ENCODE data around the gene ELMO1.
A peak's percentile ranks its signal among the peaks of the same experiment; 100 is the strongest.

Gene ELMO1

GRCh38 chr7:37352974-37353948, 95.4 kb downstream of the ELMO1 start:
- no CpG with 5 or more reads among the region's 32 CpGs for WGBS (ENCODE audit: extremely low coverage, insufficient coverage, insufficient read length)
- Histone ChIP-seq H2AFZ (ENCODE audit: insufficient read depth, low read length, poor library complexity) (no peak overlapping the region), H3K4me1 (ENCODE audit: control insufficient read depth in 1 of 2, insufficient read depth in 2 of 2, low read length in 2 of 2) (peaks cover 20 to 35% of the 10 kb centered on the region in 2 experiments), H3K27me3 (ENCODE audit: insufficient read depth, low read length) (no peaks in the 10 kb centered on the region), H3K14ac (ENCODE audit: low read length) (peak overlapping the region; percentile 33), H3K4ac (ENCODE audit: low read depth, low read length) (peak overlapping the region; percentile 3), H2BK12ac (ENCODE audit: low read length) (peak overlapping the region; percentile 88), H3K18ac (ENCODE audit: low read length) (peak overlapping the region; percentile 47), H2AK5ac (ENCODE audit: low read length) (no peak overlapping the region), H4K12ac (ENCODE audit: low read depth, low read length) (no peak overlapping the region), H4K8ac (ENCODE audit: low read depth, low read length) (peak overlapping the region; percentile 1), H3K23ac (ENCODE audit: low read length) (no peak overlapping the region), H4K91ac (ENCODE audit: low read depth, low read length) (peak overlapping the region; percentile 52), H3K4me3 (ENCODE audit: low read depth, low read length) (no peak overlapping the region), H3K27ac (ENCODE audit: low read depth, low read length) (peak overlapping the region; percentile 75), H3K4me2 (ENCODE audit: low read length) (no peak overlapping the region), H3K9me3 (ENCODE audit: insufficient read depth, low read depth, low read length) (no peaks in the 10 kb centered on the region), H2BK120ac (ENCODE audit: insufficient read depth, low read length, poor library complexity) (peak overlapping the region; percentile 77), H3K36me3 (ENCODE audit: control insufficient read depth in 1 of 2, insufficient read depth in 2 of 2, low read length in 2 of 2) (no peaks in the 10 kb centered on the region), H2BK5ac (ENCODE audit: low read depth, low read length, poor library complexity) (peak overlapping the region; percentile 60), H3K79me1 (ENCODE audit: low read length) (peaks cover 27% of the 10 kb centered on the region), H3K79me2 (ENCODE audit: control insufficient read depth, insufficient read depth, low read length, poor library complexity) (peaks cover 4% of the 10 kb centered on the region), H3K9ac (ENCODE audit: low read length) (no peak overlapping the region)
- peak in 1 of 2 donors; percentile 48 for DNase-seq

- no peak overlapping the region for H3K4me2 ChIP-seq (ENCODE audit: low read length)
- H3K14ac ChIP-seq (ENCODE audit: low read length) = no peak overlapping the region
- no peak overlapping the region for H2BK120ac ChIP-seq (ENCODE audit: insufficient read depth, low read length, poor library complexity)
- H3K4me3 ChIP-seq (ENCODE audit: low read depth, low read length) = no peak overlapping the region
- no peak overlapping the region for H3K23ac ChIP-seq (ENCODE audit: low read length)
- no peak overlapping the region for H3K18ac ChIP-seq (ENCODE audit: low read length)
- H4K12ac ChIP-seq (ENCODE audit: low read depth, low read length) = no peak overlapping the region
- WGBS (ENCODE audit: extremely low coverage, insufficient coverage, insufficient read length) = no CpG with 5 or more reads among the region's 13 CpGs
- H3K4me1 ChIP-seq (ENCODE audit: control insufficient read depth in 1 of 2, insufficient read depth in 2 of 2, low read length in 2 of 2) = peaks cover 16 to 33% of the 10 kb centered on the region in 2 experiments
- H3K9ac ChIP-seq (ENCODE audit: low read length) = no peak overlapping the region
- peaks cover 4% of the 10 kb centered on the region for H3K79me2 ChIP-seq (ENCODE audit: control insufficient read depth, insufficient read depth, low read length, poor library complexity)
- H3K4ac ChIP-seq (ENCODE audit: low read depth, low read length) = no peak overlapping the region
- no peaks in the 10 kb centered on the region for H3K36me3 ChIP-seq (ENCODE audit: control insufficient read depth in 1 of 2, insufficient read depth in 2 of 2, low read length in 2 of 2)
- no peaks in the 10 kb centered on the region for H3K9me3 ChIP-seq (ENCODE audit: insufficient read depth, low read depth, low read length)
- no peak overlapping the region for H2BK5ac ChIP-seq (ENCODE audit: low read depth, low read length, poor library complexity)
- no peaks in the 10 kb centered on the region for H3K27me3 ChIP-seq (ENCODE audit: insufficient read depth, low read length)
- no peak overlapping the region for H2AK5ac ChIP-seq (ENCODE audit: low read length)
- H4K8ac ChIP-seq (ENCODE audit: low read depth, low read length) = no peak overlapping the region
- peaks cover 27% of the 10 kb centered on the region for H3K79me1 ChIP-seq (ENCODE audit: low read length)
- H2BK12ac ChIP-seq (ENCODE audit: low read length) = no peak overlapping the region
- no peak overlapping the region for H2AFZ ChIP-seq (ENCODE audit: insufficient read depth, low read length, poor library complexity)
- no peak overlapping the region for H3K27ac ChIP-seq (ENCODE audit: low read depth, low read length)
- no peak for DNase-seq
- H4K91ac ChIP-seq (ENCODE audit: low read depth, low read length) = no peak overlapping the region
Observed at GRCh38 chr7:37352251-37352880, 96.3 kb downstream of the ELMO1 start.

GRCh38 chr7:37351716-37352115, 96.9 kb downstream of the ELMO1 start:
- H3K9me3 ChIP-seq (ENCODE audit: insufficient read depth, low read depth, low read length) = no peaks in the 10 kb centered on the region
- WGBS (ENCODE audit: extremely low coverage, insufficient coverage, insufficient read length) = no CpG with 5 or more reads among the region's 4 CpGs
- no peak for DNase-seq

GRCh38 chr7:37349979-37350590, 98.6 kb downstream of the ELMO1 start:
- Histone ChIP-seq H3K23ac (ENCODE audit: low read length) (no peak overlapping the region), H3K79me2 (ENCODE audit: control insufficient read depth, insufficient read depth, low read length, poor library complexity) (peaks cover 4% of the 10 kb centered on the region), H2BK5ac (ENCODE audit: low read depth, low read length, poor library complexity) (no peak overlapping the region), H3K36me3 (ENCODE audit: control insufficient read depth in 1 of 2, insufficient read depth in 2 of 2, low read length in 2 of 2) (no peaks in the 10 kb centered on the region), H3K4me3 (ENCODE audit: low read depth, low read length) (no peak overlapping the region), H2AFZ (ENCODE audit: insufficient read depth, low read length, poor library complexity) (no peak overlapping the region), H3K4ac (ENCODE audit: low read depth, low read length) (peak overlapping the region; percentile 23), H3K4me2 (ENCODE audit: low read length) (no peak overlapping the region), H3K27ac (ENCODE audit: low read depth, low read length) (no peak overlapping the region), H2BK12ac (ENCODE audit: low read length) (peak overlapping the region; percentile 45), H2BK120ac (ENCODE audit: insufficient read depth, low read length, poor library complexity) (no peak overlapping the region), H3K14ac (ENCODE audit: low read length) (no peak overlapping the region), H3K79me1 (ENCODE audit: low read length) (peaks cover 27% of the 10 kb centered on the region), H2AK5ac (ENCODE audit: low read length) (no peak overlapping the region), H4K12ac (ENCODE audit: low read depth, low read length) (no peak overlapping the region), H3K9me3 (ENCODE audit: insufficient read depth, low read depth, low read length) (no peaks in the 10 kb centered on the region), H3K27me3 (ENCODE audit: insufficient read depth, low read length) (no peaks in the 10 kb centered on the region), H3K18ac (ENCODE audit: low read length) (peak overlapping the region; percentile 58), H4K91ac (ENCODE audit: low read depth, low read length) (no peak overlapping the region), H3K4me1 (ENCODE audit: control insufficient read depth in 1 of 2, insufficient read depth in 2 of 2, low read length in 2 of 2) (peaks cover 19 to 37% of the 10 kb centered on the region in 2 experiments), H3K9ac (ENCODE audit: low read length) (peak overlapping the region; percentile 28), H4K8ac (ENCODE audit: low read depth, low read length) (no peak overlapping the region)
- no CpG with 5 or more reads among the region's 8 CpGs for WGBS (ENCODE audit: extremely low coverage, insufficient coverage, insufficient read length)
- no peak for DNase-seq

More at GRCh38 chr7:37351716-37352115, 96.9 kb downstream of the ELMO1 start:
- Histone ChIP-seq H3K4ac (ENCODE audit: low read depth, low read length) (no peak overlapping the region), H3K9ac (ENCODE audit: low read length) (no peak overlapping the region), H3K4me3 (ENCODE audit: low read depth, low read length) (no peak overlapping the region), H2AFZ (ENCODE audit: insufficient read depth, low read length, poor library complexity) (no peak overlapping the region), H3K27me3 (ENCODE audit: insufficient read depth, low read length) (no peaks in the 10 kb centered on the region), H2AK5ac (ENCODE audit: low read length) (no peak overlapping the region), H3K4me1 (ENCODE audit: control insufficient read depth in 1 of 2, insufficient read depth in 2 of 2, low read length in 2 of 2) (peaks cover 19 to 36% of the 10 kb centered on the region in 2 experiments), H4K91ac (ENCODE audit: low read depth, low read length) (no peak overlapping the region), H3K79me1 (ENCODE audit: low read length) (peaks cover 29% of the 10 kb centered on the region), H2BK120ac (ENCODE audit: insufficient read depth, low read length, poor library complexity) (no peak overlapping the region), H3K14ac (ENCODE audit: low read length) (no peak overlapping the region), H4K8ac (ENCODE audit: low read depth, low read length) (no peak overlapping the region), H4K12ac (ENCODE audit: low read depth, low read length) (no peak overlapping the region), H3K23ac (ENCODE audit: low read length) (no peak overlapping the region), H3K18ac (ENCODE audit: low read length) (no peak overlapping the region), H2BK12ac (ENCODE audit: low read length) (no peak overlapping the region), H3K79me2 (ENCODE audit: control insufficient read depth, insufficient read depth, low read length, poor library complexity) (peaks cover 4% of the 10 kb centered on the region), H3K4me2 (ENCODE audit: low read length) (no peak overlapping the region), H3K36me3 (ENCODE audit: control insufficient read depth in 1 of 2, insufficient read depth in 2 of 2, low read length in 2 of 2) (no peaks in the 10 kb centered on the region), H2BK5ac (ENCODE audit: low read depth, low read length, poor library complexity) (no peak overlapping the region), H3K27ac (ENCODE audit: low read depth, low read length) (no peak overlapping the region)

Measured in trophoblast cell (in vitro differentiated cells and primary cell).